ENCODE results near the gene VOPP1. TPM values are rescaled to one million over a fixed set of nuclear protein-coding genes. Genes with fewer than 3 reads are reported as not detected.

The VOPP1 gene
- total and polyA plus RNA-seq, 9 of the 15 experiments (the other 6 are each of a cell fraction or from before 2014, with no cell fraction given), result 8.2 to 45.8 (median 31.2) TPM

DNA sequence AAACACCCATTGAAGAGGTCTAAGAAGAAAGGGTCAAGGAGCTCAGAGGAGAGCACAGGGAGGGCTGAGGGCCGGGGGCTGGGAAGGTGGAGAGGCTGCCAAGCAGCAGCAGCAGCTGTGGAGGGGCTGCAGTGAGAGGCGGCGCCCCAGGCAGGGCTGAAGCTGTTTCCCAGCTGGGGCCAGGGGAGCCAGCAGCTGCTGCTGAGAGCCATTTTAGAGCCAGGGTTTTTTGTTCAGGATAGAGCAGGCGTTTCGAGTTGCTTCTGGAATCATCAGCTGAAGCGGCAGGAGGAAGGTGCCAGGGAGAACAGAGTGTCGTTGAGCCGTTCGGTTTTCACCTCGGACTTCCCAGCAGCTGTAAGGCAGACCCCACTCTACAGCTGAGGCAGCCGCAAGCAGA lies 144.5 kb downstream of the VOPP1 start:
- Histone ChIP-seq H4K20me1 (replicated peaks; ENCODE audit: control insufficient read depth, insufficient read depth, low read length) (no peaks in the 10 kb centered on the region), H3K4me3 (no peak overlapping the region), H3K9ac (ENCODE audit: insufficient read depth in 1 of 2, low read depth in 2 of 2, low read length in 2 of 2) (no peak overlapping the region), H3K79me2 (ENCODE audit: control insufficient read depth, insufficient read depth, low read length) (no peaks in the 10 kb centered on the region), H3K9me1 (ENCODE audit: control insufficient read depth, insufficient read depth, low read length) (no peaks in the 10 kb centered on the region), H3K4me1 (replicated peaks in 1 of 2; ENCODE audit: control insufficient read depth in 2 of 2, insufficient read depth in 2 of 2, low read length in 2 of 2) (peaks cover 4 to 9% of the 10 kb centered on the region in 2 experiments; a peak in 4 of 5 replicates), H3K4me2 (ENCODE audit: insufficient read depth, low read length) (no peak overlapping the region), H2AFZ (ENCODE audit: low read depth, low read length) (no peak overlapping the region), H3K36me3 (ENCODE audit: control insufficient read depth, insufficient read depth, low read length) (no peaks in the 10 kb centered on the region), H3K27ac (ENCODE audit: extremely low read depth, low read depth, low read length) (no peak overlapping the region), H3K27me3 (ENCODE audit: control insufficient read depth in 2 of 2, insufficient read depth in 2 of 2, low read length in 2 of 2) (no peaks in the 10 kb centered on the region), H3K9me3 (replicated peaks; ENCODE audit: control insufficient read depth, insufficient read depth, low read depth, low read length) (no peaks in the 10 kb centered on the region)
- no TSS peak for BruUV-seq (replicated peaks)
- DNase-seq (ENCODE audit: extremely low read depth in 1 of 4, low spot score in 3 of 4) (no peak), ATAC-seq (no peak), FAIRE-seq (no peak)
- ChIA-PET CTCF (ENCODE audit: low intra/inter-chr PET ratio) (no interaction called here), POLR2A (interaction anchor here (0.6 to 0.8 kb wide), 2 partner anchors 124 to 664 kb away, joined by 3 read pairs; no protein-coding TSS in a partner anchor)
- intact Hi-C loops (cut with micrococcal nuclease), result no loop called here
- in situ Hi-C loops (cut with MboI), result no loop called here
- 67% methylated on average over 5 of the region's 11 CpGs for WGBS (ENCODE audit: insufficient coverage, low coverage, missing lambda C conversion rate)
- TF ChIP-seq CEBPG (CRISPR knock-in tag; IDR thresholded peaks at IDR 0.05), result no peak
- TF ChIP-seq CEBPG (tag; conservative IDR thresholded peaks at IDR 0.05 in 1 of 2, IDR thresholded peaks at IDR 0.05 in 1 of 2), result no peak
- no peak for TF ChIP-seq ZSCAN32 (CRISPR knock-in tag; IDR thresholded peaks at IDR 0.05)
- TF ChIP-seq LARP7 (IDR thresholded peaks at IDR 0.05), result no peak
- no peak for TF ChIP-seq ZFP36 (IDR thresholded peaks at IDR 0.05; ENCODE audit: low read depth, low read length, partially characterized antibody)
- TF ChIP-seq, protein P1, sequence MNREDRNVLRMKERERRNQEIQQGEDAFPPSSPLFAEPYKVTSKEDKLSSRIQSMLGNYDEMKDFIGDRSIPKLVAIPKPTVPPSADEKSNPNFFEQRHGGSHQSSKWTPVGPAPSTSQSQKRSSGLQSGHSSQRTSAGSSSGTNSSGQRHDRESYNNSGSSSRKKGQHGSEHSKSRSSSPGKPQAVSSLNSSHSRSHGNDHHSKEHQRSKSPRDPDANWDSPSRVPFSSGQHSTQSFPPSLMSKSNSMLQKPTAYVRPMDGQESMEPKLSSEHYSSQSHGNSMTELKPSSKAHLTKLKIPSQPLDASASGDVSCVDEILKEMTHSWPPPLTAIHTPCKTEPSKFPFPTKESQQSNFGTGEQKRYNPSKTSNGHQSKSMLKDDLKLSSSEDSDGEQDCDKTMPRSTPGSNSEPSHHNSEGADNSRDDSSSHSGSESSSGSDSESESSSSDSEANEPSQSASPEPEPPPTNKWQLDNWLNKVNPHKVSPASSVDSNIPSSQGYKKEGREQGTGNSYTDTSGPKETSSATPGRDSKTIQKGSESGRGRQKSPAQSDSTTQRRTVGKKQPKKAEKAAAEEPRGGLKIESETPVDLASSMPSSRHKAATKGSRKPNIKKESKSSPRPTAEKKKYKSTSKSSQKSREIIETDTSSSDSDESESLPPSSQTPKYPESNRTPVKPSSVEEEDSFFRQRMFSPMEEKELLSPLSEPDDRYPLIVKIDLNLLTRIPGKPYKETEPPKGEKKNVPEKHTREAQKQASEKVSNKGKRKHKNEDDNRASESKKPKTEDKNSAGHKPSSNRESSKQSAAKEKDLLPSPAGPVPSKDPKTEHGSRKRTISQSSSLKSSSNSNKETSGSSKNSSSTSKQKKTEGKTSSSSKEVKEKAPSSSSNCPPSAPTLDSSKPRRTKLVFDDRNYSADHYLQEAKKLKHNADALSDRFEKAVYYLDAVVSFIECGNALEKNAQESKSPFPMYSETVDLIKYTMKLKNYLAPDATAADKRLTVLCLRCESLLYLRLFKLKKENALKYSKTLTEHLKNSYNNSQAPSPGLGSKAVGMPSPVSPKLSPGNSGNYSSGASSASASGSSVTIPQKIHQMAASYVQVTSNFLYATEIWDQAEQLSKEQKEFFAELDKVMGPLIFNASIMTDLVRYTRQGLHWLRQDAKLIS (CRISPR knock-in tag; IDR thresholded peaks at IDR 0.05), result no peak
- TF ChIP-seq CBFA2T3 (IDR thresholded peaks at IDR 0.05), result no peak
- TF ChIP-seq, protein P2, sequence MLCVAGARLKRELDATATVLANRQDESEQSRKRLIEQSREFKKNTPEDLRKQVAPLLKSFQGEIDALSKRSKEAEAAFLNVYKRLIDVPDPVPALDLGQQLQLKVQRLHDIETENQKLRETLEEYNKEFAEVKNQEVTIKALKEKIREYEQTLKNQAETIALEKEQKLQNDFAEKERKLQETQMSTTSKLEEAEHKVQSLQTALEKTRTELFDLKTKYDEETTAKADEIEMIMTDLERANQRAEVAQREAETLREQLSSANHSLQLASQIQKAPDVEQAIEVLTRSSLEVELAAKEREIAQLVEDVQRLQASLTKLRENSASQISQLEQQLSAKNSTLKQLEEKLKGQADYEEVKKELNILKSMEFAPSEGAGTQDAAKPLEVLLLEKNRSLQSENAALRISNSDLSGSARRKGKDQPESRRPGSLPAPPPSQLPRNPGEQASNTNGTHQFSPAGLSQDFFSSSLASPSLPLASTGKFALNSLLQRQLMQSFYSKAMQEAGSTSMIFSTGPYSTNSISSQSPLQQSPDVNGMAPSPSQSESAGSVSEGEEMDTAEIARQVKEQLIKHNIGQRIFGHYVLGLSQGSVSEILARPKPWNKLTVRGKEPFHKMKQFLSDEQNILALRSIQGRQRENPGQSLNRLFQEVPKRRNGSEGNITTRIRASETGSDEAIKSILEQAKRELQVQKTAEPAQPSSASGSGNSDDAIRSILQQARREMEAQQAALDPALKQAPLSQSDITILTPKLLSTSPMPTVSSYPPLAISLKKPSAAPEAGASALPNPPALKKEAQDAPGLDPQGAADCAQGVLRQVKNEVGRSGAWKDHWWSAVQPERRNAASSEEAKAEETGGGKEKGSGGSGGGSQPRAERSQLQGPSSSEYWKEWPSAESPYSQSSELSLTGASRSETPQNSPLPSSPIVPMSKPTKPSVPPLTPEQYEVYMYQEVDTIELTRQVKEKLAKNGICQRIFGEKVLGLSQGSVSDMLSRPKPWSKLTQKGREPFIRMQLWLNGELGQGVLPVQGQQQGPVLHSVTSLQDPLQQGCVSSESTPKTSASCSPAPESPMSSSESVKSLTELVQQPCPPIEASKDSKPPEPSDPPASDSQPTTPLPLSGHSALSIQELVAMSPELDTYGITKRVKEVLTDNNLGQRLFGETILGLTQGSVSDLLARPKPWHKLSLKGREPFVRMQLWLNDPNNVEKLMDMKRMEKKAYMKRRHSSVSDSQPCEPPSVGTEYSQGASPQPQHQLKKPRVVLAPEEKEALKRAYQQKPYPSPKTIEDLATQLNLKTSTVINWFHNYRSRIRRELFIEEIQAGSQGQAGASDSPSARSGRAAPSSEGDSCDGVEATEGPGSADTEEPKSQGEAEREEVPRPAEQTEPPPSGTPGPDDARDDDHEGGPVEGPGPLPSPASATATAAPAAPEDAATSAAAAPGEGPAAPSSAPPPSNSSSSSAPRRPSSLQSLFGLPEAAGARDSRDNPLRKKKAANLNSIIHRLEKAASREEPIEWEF (CRISPR knock-in tag; IDR thresholded peaks at IDR 0.05), result no peak
- TF ChIP-seq GABPB1 (CRISPR knock-in tag; IDR thresholded peaks at IDR 0.05), result no peak
- no peak for TF ChIP-seq PML (IDR thresholded peaks at IDR 0.05; ENCODE audit: low read length)
- TF ChIP-seq ZNF699 (CRISPR knock-in tag; IDR thresholded peaks at IDR 0.05; ENCODE audit: insufficient replicate concordance), result no peak
- TF ChIP-seq PHF8 (IDR thresholded peaks at IDR 0.05; ENCODE audit: borderline replicate concordance, low read length), result no peak
- TF ChIP-seq, protein P3, sequence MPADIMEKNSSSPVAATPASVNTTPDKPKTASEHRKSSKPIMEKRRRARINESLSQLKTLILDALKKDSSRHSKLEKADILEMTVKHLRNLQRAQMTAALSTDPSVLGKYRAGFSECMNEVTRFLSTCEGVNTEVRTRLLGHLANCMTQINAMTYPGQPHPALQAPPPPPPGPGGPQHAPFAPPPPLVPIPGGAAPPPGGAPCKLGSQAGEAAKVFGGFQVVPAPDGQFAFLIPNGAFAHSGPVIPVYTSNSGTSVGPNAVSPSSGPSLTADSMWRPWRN (IDR thresholded peaks at IDR 0.05; ENCODE audit: low read depth), result no peak
